Iris pigment epithelial cell (primary cell): ENCODE measurements around the gene LPP.
"Not testable (repeated sequence)": the region's sequence is repeated elsewhere in the genome, so short reads cannot be mapped to it uniquely, and the experiment has no call there.

Experiments
- DNase-seq: peaks from one replicate; pipeline ENCODE4 v3.0.0-alpha.2; 2011; ENCODE audit warnings: low read depth

Gene LPP

GRCh38 chr3:188400494-188401243 lies 246.7 kb downstream of the LPP start:
- DNase-seq: no peak

GRCh38 chr3:188401244-188401993 lies 247.5 kb downstream of the LPP start:
- DNase-seq: no peak

DNA sequence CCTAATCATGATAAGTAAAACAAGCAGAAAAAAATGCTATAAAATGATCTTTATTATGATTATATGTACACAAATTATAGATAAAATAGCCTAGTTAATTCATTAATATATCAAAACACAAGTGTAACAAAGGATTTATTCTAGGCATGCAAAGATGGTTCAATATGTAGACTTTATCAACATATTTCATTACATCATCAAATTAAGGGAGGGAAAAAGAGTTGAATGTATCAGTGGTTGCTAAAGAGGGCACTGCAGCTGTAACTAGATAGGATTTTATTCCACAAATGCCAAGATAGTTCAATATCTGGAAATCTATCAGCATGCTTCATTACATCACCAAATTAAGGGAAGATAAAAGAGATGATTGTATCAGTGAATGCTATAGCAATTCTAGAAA lies 248.3 kb downstream of the LPP start:
- no peak for DNase-seq

DNA sequence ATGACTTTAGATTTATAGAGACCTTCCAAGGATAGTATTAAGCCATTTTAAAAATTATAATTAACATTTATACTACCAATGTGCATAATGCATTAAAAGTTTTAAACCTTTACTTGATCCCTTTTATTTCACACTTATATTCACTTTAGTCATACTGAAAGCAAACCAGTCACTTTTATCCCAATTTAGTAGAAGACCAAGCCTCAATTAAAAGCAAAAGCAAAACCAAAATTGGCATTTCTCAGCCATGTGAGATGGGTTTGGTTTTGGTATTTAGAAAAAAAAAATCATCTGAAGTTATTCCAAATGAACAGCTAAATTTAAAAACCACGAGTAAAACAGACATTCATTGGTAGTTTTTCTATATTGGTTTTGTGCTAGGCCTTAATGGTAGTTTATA lies 249.4 kb downstream of the LPP start:
- no peak for DNase-seq

- no peak for DNase-seq
Observed at GRCh38 chr3:188404124-188404523, 250.2 kb downstream of the LPP start.

- no peak for DNase-seq
Observed at GRCh38 chr3:188404701-188405100, 250.7 kb downstream of the LPP start.

DNA sequence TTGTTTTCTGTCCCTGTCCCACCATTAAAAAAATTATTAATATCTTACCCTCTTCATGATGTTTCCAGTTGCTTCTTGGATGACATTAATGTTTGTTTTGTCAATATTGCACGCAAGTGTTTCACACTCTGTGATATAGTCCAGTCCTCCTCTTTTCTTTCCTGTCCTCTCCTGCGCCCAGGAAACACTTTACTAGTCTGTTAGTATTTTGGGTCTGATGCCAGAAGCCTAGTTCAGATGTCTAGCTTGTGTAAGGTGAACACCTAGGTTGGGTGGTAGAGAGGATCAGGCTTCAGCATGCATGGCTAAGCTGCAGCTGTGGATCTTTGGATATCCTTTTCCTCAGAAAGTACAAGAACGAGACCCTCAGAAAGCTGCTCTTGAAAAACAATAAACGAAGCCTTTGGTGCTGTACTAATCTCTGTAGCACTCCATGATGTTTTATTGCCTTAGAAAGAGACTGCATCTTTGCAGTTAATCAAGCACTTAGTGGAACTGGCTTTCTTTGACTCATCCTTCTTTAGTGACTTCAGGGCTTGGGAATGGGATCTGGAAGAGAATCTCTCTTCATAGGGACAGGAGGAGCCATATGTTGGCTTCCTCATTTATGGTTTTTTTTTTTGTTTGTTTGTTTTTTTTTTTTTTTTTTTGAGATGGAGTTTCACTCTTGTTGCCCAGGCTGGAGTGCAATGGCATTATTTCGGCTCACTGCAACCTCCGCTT lies 253.4 kb downstream of the LPP start:
- no peak for DNase-seq

- no peak for DNase-seq
Observed at GRCh38 chr3:188408831-188409230, 254.9 kb downstream of the LPP start.

GRCh38 chr3:188411750-188412149 lies 257.8 kb downstream of the LPP start:
- no peak for DNase-seq

GRCh38 chr3:188415196-188415595 lies 261.2 kb downstream of the LPP start:
- DNase-seq: peak; percentile 68

GRCh38 chr3:188416041-188416440 lies 262.1 kb downstream of the LPP start:
- peak; percentile 74 for DNase-seq

DNA sequence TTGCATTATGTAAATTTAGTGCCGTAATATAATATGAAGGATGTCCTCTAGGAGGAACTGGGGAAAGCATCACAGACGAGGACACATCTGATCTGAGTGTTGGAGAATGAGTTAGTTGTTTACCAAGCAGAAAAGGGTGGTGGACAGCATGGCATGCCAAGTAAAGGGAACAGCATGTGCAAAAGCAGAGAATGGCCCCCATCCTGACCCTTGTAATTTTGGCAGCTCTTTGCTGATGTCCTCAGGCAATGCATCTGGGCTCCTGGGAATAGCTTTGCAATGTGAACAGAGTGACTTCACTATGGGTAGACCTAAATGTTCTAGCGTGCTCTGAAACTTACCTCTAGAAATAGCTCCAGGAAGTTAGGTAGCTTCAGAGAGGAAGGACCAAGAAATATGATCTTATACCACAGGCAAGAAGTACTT lies 263.3 kb downstream of the LPP start:
- peak; percentile 45 for DNase-seq

DNA sequence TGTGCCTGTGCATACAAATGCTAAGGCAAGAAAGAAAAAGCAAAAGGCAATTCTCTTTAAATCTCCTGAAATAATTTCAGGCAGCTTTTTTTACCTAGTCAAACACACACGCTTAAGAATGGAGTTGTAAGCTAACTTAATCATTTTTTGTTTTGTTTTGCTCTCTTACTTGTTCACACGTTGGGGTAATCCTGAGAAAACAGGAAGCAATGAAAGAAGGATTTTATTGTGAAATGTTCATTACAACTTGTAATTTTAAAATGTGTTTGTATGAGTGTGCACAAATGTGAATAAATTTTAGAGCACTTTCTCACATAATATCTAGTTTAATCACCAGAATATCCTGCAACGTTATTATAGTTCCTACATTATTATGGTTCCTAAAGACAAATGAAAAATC lies 263.8 kb downstream of the LPP start:
- DNase-seq: no peak

DNA sequence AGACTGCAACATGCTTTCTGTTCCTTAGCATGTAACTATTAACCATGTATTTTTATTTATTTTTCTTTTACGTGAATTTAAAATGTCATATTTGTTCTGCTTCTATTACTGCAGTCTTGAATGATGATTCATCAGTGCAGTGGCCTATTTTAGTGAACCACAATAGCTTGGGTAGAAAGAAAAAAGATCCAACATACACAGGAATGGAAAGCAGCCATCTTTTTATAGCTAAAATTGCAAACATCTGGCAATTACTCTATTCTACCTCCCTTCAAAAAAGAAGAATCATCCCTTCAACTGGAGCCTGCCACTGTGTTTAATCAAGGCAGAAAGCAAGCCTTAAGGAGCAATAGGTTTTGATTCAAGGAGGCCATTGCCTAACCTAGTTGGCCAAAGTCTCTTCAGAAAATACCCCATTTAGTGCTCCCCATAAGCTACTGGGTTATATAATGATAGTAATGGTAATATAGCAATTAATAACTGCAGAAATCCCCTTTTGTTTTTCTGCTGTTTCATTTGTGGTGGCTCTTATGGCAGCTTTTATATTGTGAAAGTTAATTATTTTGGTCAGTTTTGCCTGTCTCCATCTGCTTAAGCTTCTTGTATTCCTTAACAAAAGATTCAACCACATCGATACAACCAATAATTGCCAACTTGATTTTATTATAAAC lies 267.3 kb downstream of the LPP start:
- peak; percentile 90 for DNase-seq

DNA sequence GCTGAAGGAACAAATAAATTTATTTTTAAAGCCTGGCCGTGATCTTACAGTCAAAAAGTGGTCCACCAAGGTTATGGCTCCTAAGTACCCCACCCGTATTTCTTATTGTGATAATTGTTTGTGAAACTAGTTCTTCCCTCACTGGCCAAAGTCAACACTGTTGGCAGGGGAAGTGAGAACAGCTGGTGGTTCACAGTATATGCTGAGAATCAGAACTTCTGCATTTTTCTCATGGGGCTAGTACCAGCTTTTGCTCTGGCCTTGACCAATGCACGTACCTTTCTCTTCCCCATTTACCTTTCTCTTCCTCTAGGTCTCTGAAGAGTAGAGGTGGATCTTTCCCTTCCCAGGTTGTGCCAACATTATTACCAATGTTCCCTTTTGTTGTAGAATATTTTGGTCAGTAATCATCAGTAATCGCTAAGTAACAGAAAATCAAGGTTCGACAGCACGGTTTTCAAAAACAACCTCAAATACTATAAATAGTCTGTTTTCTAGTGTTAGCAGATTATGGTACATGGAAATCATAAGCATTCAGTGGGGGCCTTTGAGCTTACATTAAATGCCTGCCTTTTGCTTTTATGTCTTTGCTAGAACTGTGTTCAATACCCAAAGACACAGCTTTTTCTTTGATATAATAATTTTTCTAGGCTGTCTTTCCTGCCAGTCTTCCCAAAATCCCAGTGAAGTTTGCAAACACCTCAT lies 268.0 kb downstream of the LPP start:
- DNase-seq: no peak

DNA sequence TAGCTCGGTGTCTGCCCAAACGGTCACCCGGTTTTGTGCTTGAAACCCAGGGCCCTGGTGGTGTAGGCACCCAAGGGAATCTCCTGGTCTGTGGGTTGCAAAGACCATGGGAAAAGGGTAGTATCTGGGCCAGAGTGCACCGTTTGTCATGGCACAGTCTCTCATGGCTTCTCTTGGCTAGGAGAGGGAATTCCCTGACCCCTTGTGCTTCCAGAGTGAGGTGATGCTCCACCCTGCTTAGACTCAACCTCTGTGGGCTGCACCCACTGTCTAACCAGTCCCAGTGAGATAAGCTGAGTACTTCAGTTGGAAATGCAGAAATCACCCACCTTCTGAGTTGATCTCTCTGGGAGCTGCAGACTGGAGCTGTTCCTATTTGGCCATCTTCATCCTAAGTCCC lies 274.0 kb downstream of the LPP start:
- not testable (repeated sequence) for DNase-seq

GRCh38 chr3:188431040-188431439 lies 277.1 kb downstream of the LPP start:
- peak; percentile 25 for DNase-seq

GRCh38 chr3:188431553-188431952 lies 277.6 kb downstream of the LPP start:
- DNase-seq: peak; percentile 91

DNA sequence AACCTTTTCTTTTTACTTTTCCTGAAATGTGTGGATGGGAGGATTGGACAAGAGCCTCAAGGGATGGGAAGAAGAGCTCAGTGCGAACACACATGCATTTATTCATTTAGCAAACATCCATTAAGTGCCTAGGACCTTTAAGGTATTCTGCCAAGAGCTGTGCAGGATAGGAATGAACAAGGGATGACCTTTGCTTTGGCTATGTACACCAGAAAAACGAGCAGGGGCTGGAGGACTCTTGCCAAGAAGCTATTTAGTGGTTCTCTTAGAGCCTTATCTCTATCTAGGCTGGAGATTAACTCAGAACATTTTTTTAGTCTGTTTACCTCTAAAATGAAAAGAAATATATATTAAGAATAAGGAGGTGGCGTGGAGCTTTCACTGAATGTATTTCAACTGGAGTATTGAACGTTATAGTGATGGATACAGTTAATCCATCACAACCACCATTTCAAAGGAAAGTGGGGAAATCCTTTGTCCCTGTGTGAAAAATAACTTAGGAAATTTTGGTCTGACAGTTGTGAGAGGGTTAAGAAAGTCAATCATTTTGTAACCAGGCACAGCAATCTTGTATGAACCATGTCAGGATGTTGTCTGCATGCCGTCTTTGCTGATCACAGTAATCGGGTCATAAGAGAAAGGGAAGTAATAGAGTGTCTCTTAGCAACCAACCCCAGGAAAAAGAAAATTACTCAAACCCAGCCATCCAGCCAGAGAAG lies 279.0 kb downstream of the LPP start:
- peak; percentile 93 for DNase-seq

DNA sequence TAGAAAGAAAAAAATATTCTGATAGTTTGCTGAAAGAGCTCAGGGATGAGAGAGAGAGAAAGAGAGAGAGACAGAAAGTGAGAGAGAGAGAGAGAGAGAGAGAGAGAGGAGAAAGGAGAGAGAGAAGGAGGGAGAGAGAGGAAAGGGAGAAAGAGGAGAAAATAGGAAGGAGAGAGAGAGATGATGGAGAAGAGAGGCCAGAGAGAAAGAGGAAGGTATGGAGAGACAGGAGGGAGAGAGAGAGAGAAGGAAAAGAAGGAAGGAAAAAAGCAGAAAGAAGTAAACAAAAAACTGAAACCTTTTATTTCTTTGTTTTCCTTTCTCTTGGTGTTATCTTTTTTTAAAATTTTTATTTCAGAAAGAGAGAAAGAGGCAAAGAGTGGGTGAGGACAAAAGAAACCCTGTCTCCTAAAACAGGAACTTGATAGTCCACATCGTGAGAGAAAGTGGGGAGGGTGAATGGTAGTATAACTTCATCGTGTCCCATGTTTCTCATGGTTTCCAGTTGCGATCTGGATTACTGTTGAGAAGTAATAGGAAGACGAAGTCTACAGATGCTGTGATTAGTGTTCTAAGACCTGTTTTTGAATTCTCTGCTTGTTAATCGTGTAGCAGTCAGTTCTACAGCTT lies 279.7 kb downstream of the LPP start:
- DNase-seq: peak; percentile 12

GRCh38 chr3:188434594-188434993 lies 280.6 kb downstream of the LPP start:
- DNase-seq: no peak
